IMR-90 (cell line): ENCODE data around the gene TNRC6C. TPM values are rescaled to one million over a fixed set of nuclear protein-coding genes. Genes with fewer than 3 reads are reported as not detected.

Experiments used
- ATAC-seq: fragments of 200-7000 bp; cut with Tn5 transposase; 2 replicates; pipeline ENCODE4 v1.9.1; 2020; ENCODE audit warnings: low read depth, mild to moderate bottlenecking, moderate library complexity
- BruUV-seq: library from RNA; stranded (reverse); fragments of 400-500 nt; replicated peaks from 2 replicates; lab custom pipeline; 2021; lab: Mats Ljungman, UMichigan
- CTCF ChIA-PET: fragments of 300-600 bp; formaldehyde crosslinking; extraction: SDS; loops from one replicate; lab custom pipeline; 2021; ENCODE audit warnings: antibody characterized with exemption; lab: Yijun Ruan, JAX
- POLR2A ChIA-PET: fragments of 300-600 bp; sonication (Branson Sonifier 250); formaldehyde crosslinking; loops from one replicate; lab custom pipeline; 2022; ENCODE audit warnings: antibody characterized with exemption; ENCODE audit not compliant: unreplicated experiment; lab: Charles Lee
- DNase-seq: peaks from one replicate; pipeline ENCODE4 v3.0.0; 2013
- H2AFZ ChIP-seq: replicated peaks from 2 replicates; pipeline ENCODE3; 2013; ENCODE audit warnings: low read length, mild to moderate bottlenecking; ENCODE audit not compliant: poor library complexity
- H2AK5ac ChIP-seq: 2 replicates; pipeline ENCODE4 v1.6.1; 2013; ENCODE audit warnings: low read depth, low read length, inconsistent platforms
- H2AK9ac ChIP-seq: replicated peaks from 2 replicates; pipeline ENCODE3; 2013; ENCODE audit warnings: mild to moderate bottlenecking, low read depth, low read length, moderate library complexity; ENCODE audit not compliant: poor library complexity
- H2BK120ac ChIP-seq: 2 replicates; pipeline ENCODE4 v1.6.1; 2013; ENCODE audit warnings: low read depth, low read length, inconsistent platforms
- H2BK15ac ChIP-seq: 3 replicates; pipeline ENCODE4 v1.6.1; 2013; ENCODE audit warnings: low read depth, low read length, inconsistent platforms
- H2BK20ac ChIP-seq: 2 replicates; pipeline ENCODE4 v1.6.1; 2013; ENCODE audit warnings: low read depth, mild to moderate bottlenecking, inconsistent platforms, low read length, moderate library complexity
- H2BK5ac ChIP-seq: 2 replicates; pipeline ENCODE4 v1.6.1; 2013; ENCODE audit warnings: mild to moderate bottlenecking, low read depth, low read length, inconsistent platforms; ENCODE audit not compliant: poor library complexity, severe bottlenecking
- H3K14ac ChIP-seq: replicated peaks from 2 replicates; pipeline ENCODE4 v1.6.1; 2013; ENCODE audit warnings: low read depth, low read length, inconsistent platforms
- H3K18ac ChIP-seq: 2 replicates; pipeline ENCODE4 v1.6.1; 2013; ENCODE audit warnings: low read depth, low read length, control low read depth
- H3K23ac ChIP-seq: 2 replicates; pipeline ENCODE4 v1.6.1; 2013; ENCODE audit warnings: low read depth, low read length, inconsistent platforms
- H3K27ac ChIP-seq: 2 replicates; pipeline ENCODE4 v1.5.1; 2013; ENCODE audit warnings: mild to moderate bottlenecking, control low read depth, low read length; ENCODE audit not compliant: insufficient read depth
- H3K27me3 ChIP-seq: 2 replicates; pipeline ENCODE4 v1.6.1; 2013; ENCODE audit warnings: low read length; ENCODE audit not compliant: control insufficient read depth, insufficient read depth
- H3K36me3 ChIP-seq: 2 replicates; pipeline ENCODE4 v1.6.1; 2013; ENCODE audit warnings: low read length, mixed read lengths; ENCODE audit not compliant: control insufficient read depth, insufficient read depth
- H3K4ac ChIP-seq: 2 replicates; pipeline ENCODE4 v1.6.1; 2013; ENCODE audit warnings: low read depth, low read length, inconsistent platforms
- H3K4me1 ChIP-seq: 2 replicates; pipeline ENCODE4 v1.6.1; 2013; ENCODE audit warnings: low read length, mixed read lengths; ENCODE audit not compliant: control insufficient read depth, insufficient read depth
- H3K4me2 ChIP-seq: 2 replicates; pipeline ENCODE4 v1.6.1; 2013; ENCODE audit warnings: low read depth, mild to moderate bottlenecking, control low read depth, low read length, moderate library complexity
- H3K4me3 ChIP-seq: 2 replicates; pipeline ENCODE4 v1.5.1; 2013; ENCODE audit warnings: low read depth, mild to moderate bottlenecking, control low read depth, low read length, moderate library complexity; ENCODE audit not compliant: insufficient read depth
- H3K56ac ChIP-seq: 2 replicates; pipeline ENCODE4 v1.6.1; 2013; ENCODE audit warnings: low read length, inconsistent platforms; ENCODE audit not compliant: insufficient read depth; ENCODE audit errors: extremely low read depth
- H3K79me1 ChIP-seq, 2 experiments: 2 replicates each; pipeline ENCODE4 v1.6.1; 2013; ENCODE audit warnings: low read length in 2 of 2, inconsistent platforms in 1 of 2, low read depth in 1 of 2
- H3K9ac ChIP-seq: 2 replicates; pipeline ENCODE4 v1.6.1; 2013; ENCODE audit warnings: low read depth, low read length, control low read depth
- H3K9me1 ChIP-seq: 2 replicates; pipeline ENCODE4 v1.6.1; 2013; ENCODE audit warnings: low read length, inconsistent platforms; ENCODE audit not compliant: insufficient read depth
- H3K9me3 ChIP-seq: 2 replicates; pipeline ENCODE4 v1.6.1; 2013; ENCODE audit warnings: low read length; ENCODE audit not compliant: control insufficient read depth, insufficient read depth
- H4K20me1 ChIP-seq: 2 replicates; pipeline ENCODE4 v1.6.1; 2013; ENCODE audit warnings: low read length, inconsistent platforms; ENCODE audit not compliant: insufficient read depth
- H4K5ac ChIP-seq: 2 replicates; pipeline ENCODE4 v1.6.1; 2013; ENCODE audit warnings: mild to moderate bottlenecking, low read depth, low read length, control low read depth
- H4K8ac ChIP-seq, 2 experiments: 2 replicates each; pipeline ENCODE4 v1.6.1; 2013; ENCODE audit warnings: low read depth in 2 of 2, low read length in 2 of 2, control low read depth in 1 of 2, inconsistent platforms in 1 of 2
- H4K91ac ChIP-seq: 2 replicates; pipeline ENCODE4 v1.6.1; 2013; ENCODE audit warnings: low read depth, low read length, inconsistent platforms; ENCODE audit not compliant: insufficient read depth
- MXI1 ChIP-seq: IDR thresholded peaks from 2 replicates; pipeline ENCODE4 v1.6.1; 2012; ENCODE audit warnings: low read depth, mild to moderate bottlenecking, low read length, moderate library complexity, borderline replicate concordance
- RFX5 ChIP-seq: IDR thresholded peaks from 2 replicates; pipeline ENCODE4 v1.8.0; 2012; ENCODE audit warnings: low read depth, mild to moderate bottlenecking, low read length, moderate library complexity
- WGBS, 2 experiments: methylation state at CpG; one replicate each; pipeline versions ENCODE4 v1.1.5 to v1.1.7; 2013; ENCODE audit warnings: missing lambda C conversion rate in 2 of 2; ENCODE audit not compliant: insufficient read length in 1 of 2; ENCODE audit errors: extremely low coverage in 2 of 2; 5-methylcytosine and 5-hydroxymethylcytosine counted together
- dilution Hi-C: fragments of 300-500 bp; cut with HindIII; formaldehyde crosslinking; loops from one replicate; pipeline ENCODE4 v1.14.3; 2018; ENCODE audit warnings: low sequenced_read_pairs; ENCODE audit not compliant: unreplicated experiment
- in situ Hi-C: fragments of 300-500 bp; cut with MboI; formaldehyde crosslinking; loops from 3 replicates; pipeline ENCODE4 v1.14.3; 2019; ENCODE audit warnings: low sequenced_read_pairs, inconsistent platforms, mixed read lengths
- intact Hi-C: fragments of 100-400 bp; cut with micrococcal nuclease; formaldehyde crosslinking; loops from 2 replicates; pipeline ENCODE4 v1.10.0; 2022
- polyA plus RNA-seq, 3 experiments: library from polyadenylated mRNA; depleted of rRNA; stranded (reverse); fragments of >200 nt; gene quantifications; 2 replicates each; pipeline ENCODE4 v1.2.3, GENCODE V29; 2012; ENCODE audit warnings: low replicate concordance in 1 of 3
- total RNA-seq: library from RNA; depleted of rRNA; stranded (reverse); fragments of >200 nt; gene quantifications from 2 replicates; pipeline ENCODE4 v1.2.3, GENCODE V29; 2012
- TF ChIP-seq, protein P1 (sequence below): conservative IDR thresholded peaks from 2 replicates; pipeline ENCODE4 v1.5.1; 2012; ENCODE audit warnings: mild to moderate bottlenecking, low read depth, low read length, improper control_type of control experiment

TNRC6C gene
- total and polyA plus RNA-seq, 2 of the 4 experiments (the other 2 are of a cell fraction) = 1.6 to 2.7 TPM

DNA sequence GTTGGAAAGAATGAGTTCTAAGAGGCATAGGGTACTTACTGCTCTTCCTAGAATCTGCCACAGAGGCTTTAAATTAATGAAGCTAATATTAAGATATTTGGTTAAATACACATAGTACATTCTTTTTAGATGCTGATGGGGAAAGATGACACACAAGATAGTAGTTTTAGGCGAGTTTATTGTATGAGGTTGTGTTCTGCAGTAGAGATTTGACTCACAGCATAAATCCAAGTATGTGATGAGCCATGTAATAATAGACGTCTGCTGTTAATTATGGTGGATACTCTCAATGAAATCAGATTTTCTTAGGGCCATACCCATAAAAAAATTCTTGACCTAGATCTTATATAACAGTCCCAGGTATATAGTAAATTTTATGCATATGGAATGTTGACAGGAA lies 8.0 kb downstream of the TNRC6C start:
- Histone ChIP-seq H3K4me2 (no peak overlapping the region), H3K36me3 (no peaks in the 10 kb centered on the region), H3K27me3 (no peaks in the 10 kb centered on the region), H3K4me3 (no peak overlapping the region), H3K4ac (no peak overlapping the region), H2AFZ (no peak overlapping the region), H3K79me1 (peaks cover 28 to 52% of the 10 kb centered on the region in 2 experiments), H3K9me1 (peaks cover 5% of the 10 kb centered on the region; the same call in 1 of the 2 replicates), H3K18ac (no peak overlapping the region), H2AK5ac (no peak overlapping the region), H3K23ac (no peak overlapping the region), H4K5ac (no peak overlapping the region), H2BK15ac (no peak overlapping the region), H3K27ac (no peak overlapping the region), H3K14ac (no peak overlapping the region), H3K56ac (no peak overlapping the region), H2AK9ac (no peak overlapping the region), H3K4me1 (no peaks in the 10 kb centered on the region), H4K91ac (no peak overlapping the region), H3K9ac (no peak overlapping the region), H2BK20ac (no peak overlapping the region), H2BK5ac (no peak overlapping the region), H4K20me1 (peaks cover 31% of the 10 kb centered on the region; the same call in 1 of the 2 replicates), H2BK120ac (no peak overlapping the region), H4K8ac (no peak overlapping the region), H3K9me3 (no peaks in the 10 kb centered on the region)
- in situ Hi-C loops = no loop called here
- no TSS peak for BruUV-seq
- intact Hi-C loops = no loop called here
- dilution Hi-C loops = no loop called here
- CTCF ChIA-PET = interaction anchor here (0.8 kb wide), 1 partner anchor 48 kb away, joined by 3 read pairs; no protein-coding TSS in a partner anchor
- DNase-seq = no peak
- POLR2A ChIA-PET = no interaction called here
- TF ChIP-seq RFX5 (no peak), MXI1 (no peak)
- TF ChIP-seq, protein P1, sequence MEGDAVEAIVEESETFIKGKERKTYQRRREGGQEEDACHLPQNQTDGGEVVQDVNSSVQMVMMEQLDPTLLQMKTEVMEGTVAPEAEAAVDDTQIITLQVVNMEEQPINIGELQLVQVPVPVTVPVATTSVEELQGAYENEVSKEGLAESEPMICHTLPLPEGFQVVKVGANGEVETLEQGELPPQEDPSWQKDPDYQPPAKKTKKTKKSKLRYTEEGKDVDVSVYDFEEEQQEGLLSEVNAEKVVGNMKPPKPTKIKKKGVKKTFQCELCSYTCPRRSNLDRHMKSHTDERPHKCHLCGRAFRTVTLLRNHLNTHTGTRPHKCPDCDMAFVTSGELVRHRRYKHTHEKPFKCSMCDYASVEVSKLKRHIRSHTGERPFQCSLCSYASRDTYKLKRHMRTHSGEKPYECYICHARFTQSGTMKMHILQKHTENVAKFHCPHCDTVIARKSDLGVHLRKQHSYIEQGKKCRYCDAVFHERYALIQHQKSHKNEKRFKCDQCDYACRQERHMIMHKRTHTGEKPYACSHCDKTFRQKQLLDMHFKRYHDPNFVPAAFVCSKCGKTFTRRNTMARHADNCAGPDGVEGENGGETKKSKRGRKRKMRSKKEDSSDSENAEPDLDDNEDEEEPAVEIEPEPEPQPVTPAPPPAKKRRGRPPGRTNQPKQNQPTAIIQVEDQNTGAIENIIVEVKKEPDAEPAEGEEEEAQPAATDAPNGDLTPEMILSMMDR = no peak
- no peak for ATAC-seq
- WGBS, 2 experiments = no CpG with 5 or more reads among the region's 2 CpGs
